Endothelial cell of umbilical vein (primary cell): ENCODE data around the gene CAMSAP1.

Experiments
- EZH2 ChIP-seq: IDR thresholded peaks from 2 replicates; pipeline ENCODE4 v1.6.1; 2012; ENCODE audit warnings: borderline replicate concordance, low read depth, mild to moderate bottlenecking, moderate library complexity, low read length, inconsistent platforms; ENCODE audit not compliant: severe bottlenecking
- FOS ChIP-seq: IDR thresholded peaks from 2 replicates; pipeline ENCODE4 v1.6.1; 2011; ENCODE audit warnings: mild to moderate bottlenecking, low read length, moderate library complexity, borderline replicate concordance; ENCODE audit not compliant: insufficient read depth
- GATA2 ChIP-seq: IDR thresholded peaks from 2 replicates; pipeline ENCODE4 v1.7.0; 2011; ENCODE audit warnings: low read depth, mild to moderate bottlenecking, moderate library complexity, mixed read lengths, low read length; ENCODE audit not compliant: insufficient read length, insufficient read depth
- POLR2A ChIP-seq: IDR thresholded peaks from 2 replicates; pipeline ENCODE4 v1.6.1; 2012; ENCODE audit warnings: low read depth, mild to moderate bottlenecking, control low read depth, low read length
- POLR2AphosphoS5 ChIP-seq: IDR thresholded peaks from 2 replicates; pipeline ENCODE4 v1.6.1; 2012; ENCODE audit warnings: low read depth, mild to moderate bottlenecking, control low read depth, low read length, moderate library complexity; ENCODE audit not compliant: insufficient read depth
- TF ChIP-seq, protein P1 (sequence below), 2 donors: IDR thresholded peaks; 1 replicate in 1 of 2; 2 replicates in 1 of 2; pipeline ENCODE4 v1.5.1; 2011; ENCODE audit warnings: low read length in 2 of 2, mild to moderate bottlenecking in 2 of 2, moderate library complexity in 2 of 2, control low read depth in 1 of 2, inconsistent platforms in 1 of 2, low read depth in 1 of 2; ENCODE audit not compliant: insufficient read depth in 1 of 2; ENCODE audit errors: extremely low read depth in 1 of 2
- TF ChIP-seq, protein P2 (sequence below): IDR thresholded peaks from 2 replicates; pipeline ENCODE4 v1.6.1; 2011; ENCODE audit not compliant: insufficient read depth, insufficient read length

DNA sequence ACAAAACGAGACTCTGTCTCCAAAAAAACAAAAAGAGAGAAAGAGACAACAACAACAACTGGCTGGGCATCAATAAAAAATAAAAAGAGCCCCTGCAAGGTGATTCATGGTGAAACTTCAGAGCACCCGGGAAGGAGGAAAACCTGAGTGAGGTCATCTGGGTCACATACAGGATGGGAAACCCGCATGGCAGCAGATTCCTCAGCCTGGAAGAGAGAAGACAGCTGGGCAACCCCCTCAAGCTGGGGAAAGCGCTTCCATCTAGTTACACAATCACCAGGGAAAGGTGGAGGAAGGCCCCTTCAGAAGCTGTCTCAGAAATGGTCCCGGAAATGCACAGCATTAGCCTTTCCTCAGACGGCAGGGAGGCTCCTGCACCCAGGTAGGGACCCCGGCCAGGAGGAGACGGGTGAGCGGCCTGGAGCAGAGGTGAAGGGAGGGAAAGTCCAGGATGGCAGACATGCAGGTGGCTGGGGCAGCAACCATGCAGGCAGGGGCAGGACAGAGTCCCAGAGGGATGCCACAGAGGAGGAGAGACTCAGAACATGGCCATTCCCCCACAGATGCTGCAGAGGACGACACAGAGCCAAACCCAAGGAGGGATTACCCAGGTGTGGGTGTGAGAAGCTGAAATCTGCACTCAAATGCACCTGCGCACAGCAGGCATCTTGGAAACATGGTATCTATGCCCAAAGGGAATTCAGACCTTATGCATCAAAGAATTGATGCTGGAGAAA lies 29.4 kb downstream of the CAMSAP1 start:
- TF ChIP-seq EZH2 = no peak
- TF ChIP-seq, protein P1, sequence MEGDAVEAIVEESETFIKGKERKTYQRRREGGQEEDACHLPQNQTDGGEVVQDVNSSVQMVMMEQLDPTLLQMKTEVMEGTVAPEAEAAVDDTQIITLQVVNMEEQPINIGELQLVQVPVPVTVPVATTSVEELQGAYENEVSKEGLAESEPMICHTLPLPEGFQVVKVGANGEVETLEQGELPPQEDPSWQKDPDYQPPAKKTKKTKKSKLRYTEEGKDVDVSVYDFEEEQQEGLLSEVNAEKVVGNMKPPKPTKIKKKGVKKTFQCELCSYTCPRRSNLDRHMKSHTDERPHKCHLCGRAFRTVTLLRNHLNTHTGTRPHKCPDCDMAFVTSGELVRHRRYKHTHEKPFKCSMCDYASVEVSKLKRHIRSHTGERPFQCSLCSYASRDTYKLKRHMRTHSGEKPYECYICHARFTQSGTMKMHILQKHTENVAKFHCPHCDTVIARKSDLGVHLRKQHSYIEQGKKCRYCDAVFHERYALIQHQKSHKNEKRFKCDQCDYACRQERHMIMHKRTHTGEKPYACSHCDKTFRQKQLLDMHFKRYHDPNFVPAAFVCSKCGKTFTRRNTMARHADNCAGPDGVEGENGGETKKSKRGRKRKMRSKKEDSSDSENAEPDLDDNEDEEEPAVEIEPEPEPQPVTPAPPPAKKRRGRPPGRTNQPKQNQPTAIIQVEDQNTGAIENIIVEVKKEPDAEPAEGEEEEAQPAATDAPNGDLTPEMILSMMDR (IDR thresholded peaks at IDR 0.05; ENCODE audit: extremely low read depth in 1 of 2, insufficient read depth in 1 of 2, low read depth in 1 of 2, low read length in 2 of 2) = no peak
- TF ChIP-seq POLR2A = no peak
- no peak for TF ChIP-seq GATA2
- TF ChIP-seq POLR2AphosphoS5 = no peak
- TF ChIP-seq, protein P2, sequence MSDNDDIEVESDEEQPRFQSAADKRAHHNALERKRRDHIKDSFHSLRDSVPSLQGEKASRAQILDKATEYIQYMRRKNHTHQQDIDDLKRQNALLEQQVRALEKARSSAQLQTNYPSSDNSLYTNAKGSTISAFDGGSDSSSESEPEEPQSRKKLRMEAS = no peak
- TF ChIP-seq FOS = no peak
